Activated CD8-positive, alpha-beta T cell treated with anti-CD3 and anti-CD28 coated beads for 36 hours (primary cell): Measurements from ENCODE around the gene RLF. TPM values are rescaled to one million over a fixed set of nuclear protein-coding genes. Genes with fewer than 3 reads are reported as not detected.

Experiments
- ATAC-seq: fragments of 200-7000 bp; cut with Tn5 transposase; one replicate; pipeline ENCODE4 v1.10.0; 2021; ENCODE audit warnings: mild to moderate bottlenecking, moderate library complexity
- CTCF ChIA-PET: fragments of 350-600 bp; sonication (Branson Sonifier 250); formaldehyde crosslinking; loops from one replicate; lab custom pipeline; 2021; ENCODE audit warnings: antibody characterized with exemption; lab: Charles Lee
- POLR2A ChIA-PET: fragments of 350-600 bp; sonication (Branson Sonifier 250); formaldehyde crosslinking; loops from one replicate; lab custom pipeline; 2021; ENCODE audit warnings: antibody characterized with exemption; lab: Charles Lee
- DNase-seq: peaks from one replicate; pipeline ENCODE4 v3.0.0-alpha.2; 2020
- H3K27ac Mint-ChIP-seq: one replicate; pipeline ENCODE4 v1.8.0; 2021; ENCODE audit warnings: mild to moderate bottlenecking, mixed read lengths
- H3K27me3 Mint-ChIP-seq: one replicate; pipeline ENCODE4 v1.8.0; 2021; ENCODE audit warnings: mixed read lengths
- H3K36me3 Mint-ChIP-seq: one replicate; pipeline ENCODE4 v1.8.0; 2021; ENCODE audit warnings: low read depth, mixed read lengths
- H3K4me1 Mint-ChIP-seq: one replicate; pipeline ENCODE4 v1.8.0; 2021; ENCODE audit warnings: low read depth, mixed read lengths
- H3K4me3 Mint-ChIP-seq: one replicate; pipeline ENCODE4 v1.8.0; 2021; ENCODE audit warnings: mild to moderate bottlenecking, moderate library complexity, mixed read lengths
- H3K9me3 Mint-ChIP-seq: one replicate; pipeline ENCODE4 v1.8.0; 2021; ENCODE audit warnings: mixed read lengths
- CTCF ChIP-seq: fragments of 200-600 bp; IDR thresholded peaks from one replicate; pipeline ENCODE4 v1.8.0; 2022; ENCODE audit warnings: antibody characterized with exemption, mild to moderate bottlenecking
- intact Hi-C: fragments of 100-400 bp; cut with micrococcal nuclease; formaldehyde crosslinking; loops from one replicate; pipeline ENCODE4 v1.10.0; 2022
- total RNA-seq, 2 experiments: library from RNA; stranded (reverse); gene quantifications; one replicate each; pipeline ENCODE4 v1.2.3, GENCODE V29; 2021

RLF gene
- 10 to 100 TPM; 21.2 to 21.3 TPM for total RNA-seq

GRCh38 chr1:40161125-40161887, at the start of gene RLF:
Gene RLF, plus strand, starts transcription at chr1:40161387. Its CDS starts 13 bp downstream, at chr1:40161400.
- CTCF ChIA-PET: interaction anchor here (0.8 to 3.9 kb wide), 7 partner anchors 9 to 177 kb away, joined by 3 to 28 read pairs (median 11); no protein-coding TSS in a partner anchor
- no peak within 1 kb of the TSS for H3K27ac Mint-ChIP-seq
- TF ChIP-seq CTCF: no peak
- peaks cover 5% of the 10 kb centered on the region for H3K4me1 Mint-ChIP-seq
- ATAC-seq (peak; percentile 90), DNase-seq (peak; percentile 97)
- intact Hi-C loops: loop anchor here (10.0 kb wide), 1 partner anchor 93 kb away; the partner anchor contains the start of gene ZMPSTE24
- H3K9me3 Mint-ChIP-seq: no peaks in the 10 kb centered on the region
- peaks cover 5% of the 10 kb centered on the region for H3K36me3 Mint-ChIP-seq
- H3K27me3 Mint-ChIP-seq: no peaks in the 10 kb centered on the region
- POLR2A ChIA-PET: interaction anchor here (1.2 to 2.4 kb wide), 7 partner anchors 96 to 263 kb away, joined by 3 to 8 read pairs (median 4); partner anchors contain the start of genes SMAP2 and ZMPSTE24
- H3K4me3 Mint-ChIP-seq: no peak within 1 kb of the TSS

- intact Hi-C loops: no loop called here
- H3K27me3 Mint-ChIP-seq: peaks cover 22% of the 10 kb centered on the region
- H3K9me3 Mint-ChIP-seq: peaks cover 13% of the 10 kb centered on the region
- no peak for ATAC-seq
- H3K27ac Mint-ChIP-seq: no peak overlapping the region
- POLR2A ChIA-PET: no interaction called here
- no peaks in the 10 kb centered on the region for H3K4me1 Mint-ChIP-seq
- H3K36me3 Mint-ChIP-seq: peaks cover 6% of the 10 kb centered on the region
- no peak for DNase-seq
- CTCF ChIA-PET: no interaction called here
- H3K4me3 Mint-ChIP-seq: no peak overlapping the region
- TF ChIP-seq CTCF: no peak
Measured at GRCh38 chr1:40114400-40114799, 46.8 kb upstream of the RLF start.

GRCh38 chr1:40120128-40120527, 41.1 kb upstream of the RLF start:
- Mint-ChIP-seq H3K4me1 (no peaks in the 10 kb centered on the region), H3K27ac (no peak overlapping the region), H3K36me3 (no peaks in the 10 kb centered on the region), H3K9me3 (no peaks in the 10 kb centered on the region), H3K4me3 (no peak overlapping the region), H3K27me3 (peaks cover 9% of the 10 kb centered on the region)
- ATAC-seq (no peak), DNase-seq (no peak)
- CTCF ChIA-PET: interaction anchor here (1.3 kb wide), 1 partner anchor 24 kb away, joined by 7 read pairs; no protein-coding TSS in a partner anchor
- TF ChIP-seq CTCF: no peak
- POLR2A ChIA-PET: no interaction called here
- intact Hi-C loops: no loop called here

GRCh38 chr1:40122855-40123254, 38.3 kb upstream of the RLF start:
- H3K4me3 Mint-ChIP-seq: no peak overlapping the region
- no peaks in the 10 kb centered on the region for H3K36me3 Mint-ChIP-seq
- POLR2A ChIA-PET: no interaction called here
- TF ChIP-seq CTCF: no peak
- H3K9me3 Mint-ChIP-seq: no peaks in the 10 kb centered on the region
- peaks cover 4% of the 10 kb centered on the region for H3K27me3 Mint-ChIP-seq
- CTCF ChIA-PET: interaction anchor here (2.3 to 4.6 kb wide), 2 partner anchors 21 to 30 kb away, joined by 8 to 17 read pairs; no protein-coding TSS in a partner anchor
- DNase-seq: no peak
- intact Hi-C loops: no loop called here
- H3K4me1 Mint-ChIP-seq: no peaks in the 10 kb centered on the region
- H3K27ac Mint-ChIP-seq: no peak overlapping the region
- ATAC-seq: no peak

- H3K27ac Mint-ChIP-seq: no peak overlapping the region
- TF ChIP-seq CTCF: no peak
- ChIA-PET POLR2A (no interaction called here), CTCF (interaction anchor here (0.8 to 1.9 kb wide), 4 partner anchors 13 to 208 kb away, joined by 3 to 9 read pairs (median 6); no protein-coding TSS in a partner anchor)
- no peaks in the 10 kb centered on the region for H3K4me1 Mint-ChIP-seq
- no peak for DNase-seq
- no peak for ATAC-seq
- H3K9me3 Mint-ChIP-seq: no peaks in the 10 kb centered on the region
- no peaks in the 10 kb centered on the region for H3K36me3 Mint-ChIP-seq
- intact Hi-C loops: no loop called here
- peaks cover 6% of the 10 kb centered on the region for H3K27me3 Mint-ChIP-seq
- H3K4me3 Mint-ChIP-seq: no peak overlapping the region
Measured at GRCh38 chr1:40130892-40131291, 30.3 kb upstream of the RLF start.
